NCI-H524 (cell line): ENCODE measurements around the gene ATP9A.
"Not testable (repeated sequence)": the region's sequence is repeated elsewhere in the genome, so short reads cannot be mapped to it uniquely, and the experiment has no call there.

ENCODE experiments used
- DNase-seq, 2 experiments: peaks; one replicate each; lab custom pipeline; 2025; lab: John Stamatoyannopoulos, UW

ATP9A gene

DNA sequence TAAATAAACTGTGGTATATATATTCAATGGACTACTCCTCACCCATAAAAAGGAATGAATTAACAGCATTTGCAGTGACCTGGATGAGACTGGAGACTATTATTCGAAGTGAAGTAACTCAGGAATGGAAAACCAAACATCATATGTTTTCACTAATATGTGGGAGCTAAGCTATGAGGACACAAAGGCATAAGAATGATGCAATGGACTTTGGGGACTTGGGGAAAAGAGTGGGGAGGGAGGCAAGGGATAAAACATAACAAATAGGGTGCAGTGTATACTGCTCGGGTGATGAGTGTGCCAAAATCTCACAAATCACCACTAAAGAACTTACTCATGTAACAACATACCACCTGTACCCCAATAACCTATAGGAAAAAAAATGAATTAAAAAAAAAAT is 45.2 kb downstream of the ATP9A start:
- DNase-seq = not testable (repeated sequence)

- DNase-seq = not testable (repeated sequence)
Measured at GRCh38 chr20:51722246-51722645, 45.9 kb downstream of the ATP9A start.

DNA sequence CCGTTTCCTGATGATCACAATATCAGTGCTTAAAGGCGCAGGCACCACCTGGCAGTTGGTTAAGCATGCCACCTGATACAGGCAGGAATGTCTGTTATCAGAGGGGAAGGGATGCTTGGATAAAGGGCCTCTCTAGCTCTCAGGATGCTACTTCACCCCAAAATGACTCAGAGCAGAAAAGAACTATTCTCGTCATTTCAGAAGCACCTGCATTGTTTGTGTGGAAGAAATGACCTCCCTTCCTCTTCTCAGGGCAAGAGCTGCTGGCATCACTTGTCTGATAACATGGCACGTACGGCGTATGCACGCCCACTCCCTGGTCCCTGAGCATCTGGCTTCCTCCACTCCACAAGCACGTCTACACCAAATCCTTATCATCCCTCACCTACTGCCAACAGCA is 47.3 kb downstream of the ATP9A start:
- peak; percentile 14 to 65 for DNase-seq

GRCh38 chr20:51720384-51720783 is 47.8 kb downstream of the ATP9A start:
- DNase-seq = no peak

- DNase-seq = no peak
Measured at GRCh38 chr20:51715856-51716185, 52.4 kb downstream of the ATP9A start.

GRCh38 chr20:51715163-51715855 is 52.9 kb downstream of the ATP9A start:
- no peak for DNase-seq

GRCh38 chr20:51713213-51713598 is 55.0 kb downstream of the ATP9A start:
- DNase-seq = no peak

- peak in 1 of 2 experiments; percentile 59 for DNase-seq
Measured at GRCh38 chr20:51712501-51713212, 55.5 kb downstream of the ATP9A start.

GRCh38 chr20:51711426-51711825 is 56.8 kb downstream of the ATP9A start:
- DNase-seq = no peak

DNA sequence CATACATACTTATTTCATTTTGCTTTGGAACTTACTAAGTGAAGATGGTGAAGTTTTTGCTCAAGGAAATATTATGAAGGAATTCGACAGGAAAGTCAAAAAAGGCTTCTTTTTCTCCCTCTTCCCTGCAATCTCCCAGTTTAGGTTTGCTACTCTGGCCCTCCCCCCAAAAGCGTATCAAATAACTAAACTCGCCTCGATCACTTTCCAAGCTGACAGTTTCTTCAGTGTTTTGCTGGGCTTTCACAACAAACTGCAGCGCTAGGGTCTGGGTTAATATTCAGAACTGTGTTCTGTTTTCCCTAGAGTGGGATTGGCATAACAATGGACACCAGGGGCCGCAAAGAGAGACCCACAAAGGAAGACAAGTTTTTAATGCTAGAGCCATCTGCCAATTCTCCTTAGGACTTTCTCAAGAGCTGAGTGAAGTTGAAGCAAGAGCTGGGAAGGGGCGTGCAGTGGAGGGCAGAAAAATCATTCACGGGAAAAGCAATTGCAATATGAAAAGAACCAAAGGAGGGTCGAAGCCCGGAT is 57.8 kb downstream of the ATP9A start:
- DNase-seq = peak; percentile 24 to 72

DNA sequence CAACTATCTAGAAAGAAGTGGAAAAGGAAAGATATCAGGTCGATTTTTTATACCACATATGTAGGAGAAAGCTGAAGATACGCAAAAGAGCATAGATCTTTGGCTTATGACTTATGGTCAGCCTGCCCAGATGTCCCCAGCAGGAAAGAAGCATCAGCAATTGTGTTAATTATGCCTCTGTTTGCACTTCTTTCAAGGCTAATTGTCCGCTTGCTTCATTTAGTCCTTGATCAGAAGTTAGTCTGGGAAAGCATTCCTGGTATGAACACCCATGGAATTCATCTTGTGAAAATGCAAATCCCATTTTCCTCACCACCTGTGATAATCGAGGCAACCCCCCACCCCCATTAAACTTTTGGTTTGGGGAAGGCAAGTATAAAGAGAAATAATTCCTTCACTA is 62.8 kb downstream of the ATP9A start:
- no peak for DNase-seq

GRCh38 chr20:51703400-51704287 is 64.5 kb downstream of the ATP9A start:
- DNase-seq = no peak

DNA sequence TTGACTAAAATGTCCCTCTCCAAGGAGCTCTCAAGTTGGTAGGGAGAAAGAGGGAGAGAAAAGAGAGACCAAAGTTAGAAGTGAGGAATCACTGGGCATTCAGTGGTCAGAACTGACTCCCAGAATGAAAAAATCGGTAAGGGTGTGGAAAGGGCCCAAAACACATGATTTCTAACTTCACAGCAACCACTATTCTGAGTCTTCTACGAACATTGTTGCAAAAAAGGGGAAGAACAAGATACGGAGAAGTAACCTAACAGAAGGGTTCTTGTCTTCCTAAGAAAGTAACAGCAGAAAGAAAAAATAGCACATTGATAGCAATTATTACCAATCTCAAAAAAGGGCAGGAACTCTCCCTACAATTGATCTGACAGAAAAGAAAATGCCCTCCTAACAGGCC is 65.6 kb downstream of the ATP9A start:
- no peak for DNase-seq

DNA sequence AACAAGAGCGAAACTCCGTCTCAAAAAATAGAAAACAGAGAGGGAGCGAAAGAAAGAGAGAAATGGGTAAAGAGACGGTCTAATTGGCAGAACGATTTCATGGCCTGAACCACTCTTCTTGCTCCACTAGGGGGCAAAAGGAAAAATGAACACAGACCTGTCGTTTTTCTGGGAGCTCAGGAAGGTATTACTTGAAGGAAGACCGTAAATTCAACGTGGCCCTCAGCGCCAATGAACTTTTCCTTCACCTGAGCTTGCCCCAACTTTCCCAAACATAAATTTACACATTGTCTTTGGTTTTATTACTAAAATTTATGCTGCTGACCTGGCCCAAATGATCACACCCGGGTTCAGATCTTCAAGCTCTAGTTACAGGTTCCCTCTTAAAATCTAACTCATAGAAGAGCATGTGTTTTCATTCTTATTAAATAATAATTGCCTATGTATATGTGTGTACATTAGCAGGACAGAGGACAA is 67.3 kb downstream of the ATP9A start:
- peak; percentile 34 to 66 for DNase-seq

GRCh38 chr20:51698252-51698651 is 69.9 kb downstream of the ATP9A start:
- no peak for DNase-seq

DNA sequence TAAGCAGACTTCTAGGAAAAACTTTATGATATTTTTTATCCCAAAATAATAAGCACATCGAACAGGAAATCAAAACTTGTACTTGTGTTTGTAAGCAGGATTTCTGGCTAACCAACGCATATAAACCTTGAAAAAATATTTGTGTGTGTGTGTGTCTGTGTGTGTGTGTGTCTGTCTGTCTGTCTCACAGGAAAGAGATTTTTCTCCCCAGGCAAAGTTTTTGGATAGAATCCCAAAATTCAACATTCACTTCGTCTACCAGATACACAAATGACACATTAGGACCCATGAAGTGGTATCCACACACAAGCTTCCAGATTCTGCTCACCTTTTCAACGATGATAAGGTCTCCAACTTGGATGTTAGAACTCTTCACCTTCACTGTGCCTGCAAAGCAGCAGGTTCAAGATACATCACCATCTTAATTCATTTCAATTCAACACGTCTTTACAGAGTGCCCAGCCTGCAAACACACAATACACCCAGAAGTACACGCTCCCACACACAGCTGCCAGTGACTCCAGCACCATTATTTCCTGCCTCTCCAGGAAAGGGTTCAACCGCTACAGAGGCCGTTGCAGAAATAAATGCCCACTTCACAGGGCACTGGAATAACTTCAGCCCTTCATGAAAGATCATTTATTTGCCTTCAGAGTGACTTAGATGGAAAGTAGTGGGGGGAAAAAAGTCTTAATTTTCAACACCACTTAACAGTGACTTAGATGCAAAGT is 70.9 kb downstream of the ATP9A start:
- DNase-seq = peak in 1 of 2 experiments; percentile 14

DNA sequence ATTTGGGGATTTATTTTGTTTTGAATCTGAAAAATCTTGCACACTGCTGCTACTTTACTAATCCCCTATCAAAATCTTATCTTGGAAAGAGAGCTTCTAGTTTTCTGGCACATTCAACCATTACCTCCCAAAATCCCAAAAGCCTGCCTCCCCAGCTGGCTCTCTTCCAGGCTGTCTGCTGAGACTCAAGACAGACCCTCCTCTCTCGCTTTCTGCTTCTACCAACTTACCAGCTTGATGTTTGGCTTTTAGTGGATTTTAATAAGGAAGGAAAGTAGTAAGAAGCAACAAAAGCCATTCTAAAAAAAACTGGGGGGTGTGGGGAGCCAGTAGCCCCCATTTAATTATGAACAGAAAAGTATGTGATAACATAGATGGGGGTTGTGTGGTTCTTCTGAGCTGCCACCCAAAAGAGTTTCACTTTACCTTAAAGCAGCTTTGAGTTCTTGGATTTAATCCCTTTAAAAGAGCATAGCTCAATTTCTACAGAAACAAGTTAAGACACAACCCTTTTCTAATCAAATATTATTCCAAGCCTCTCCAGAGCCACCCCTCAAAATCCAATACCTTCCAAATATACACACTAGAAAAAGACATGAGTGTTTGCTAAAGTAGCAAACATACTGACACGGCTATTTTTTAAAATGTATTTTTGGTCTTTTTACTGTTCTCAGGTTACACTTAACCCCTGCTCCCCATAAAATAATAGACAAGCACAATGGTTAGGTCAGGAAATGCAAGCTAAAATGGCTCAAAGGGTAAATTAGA is 71.7 kb downstream of the ATP9A start:
- peak; percentile 58 to 71 for DNase-seq

- peak in 1 of 2 experiments; percentile 21 for DNase-seq
Measured at GRCh38 chr20:51695574-51696303, 72.5 kb downstream of the ATP9A start.

- no peak for DNase-seq
Measured at GRCh38 chr20:51692806-51693400, 75.3 kb downstream of the ATP9A start.

DNA sequence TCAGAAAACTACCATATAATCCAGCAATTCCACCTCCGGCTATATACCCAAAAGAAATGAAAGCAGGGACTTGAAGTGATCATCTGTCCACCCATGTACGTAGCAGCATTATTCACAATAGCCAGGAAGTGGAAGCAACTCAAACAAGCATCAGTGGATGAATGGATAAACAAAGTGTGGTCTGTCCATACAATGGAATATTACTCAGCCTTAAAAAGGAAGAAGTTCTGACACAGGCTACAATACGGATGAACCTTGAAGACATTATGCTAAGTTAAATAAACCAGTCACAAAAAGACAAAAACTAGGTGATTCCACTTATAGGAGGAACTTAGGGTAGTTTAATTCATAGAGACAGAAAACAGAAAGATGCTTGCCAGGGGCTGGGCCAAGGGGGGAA is 76.5 kb downstream of the ATP9A start:
- no peak for DNase-seq
